GM21526 (cell line): ENCODE results near the gene CMTR1.
"Not testable (repeated sequence)": the region's sequence is repeated elsewhere in the genome, so short reads cannot be mapped to it uniquely, and the experiment has no call there.

Source experiments
- ATAC-seq: cut with Tn5 transposase; IDR thresholded peaks from one replicate; pipeline ENCODE4 v1.9.1; 2021; ENCODE audit warnings: moderate library complexity; ENCODE audit not compliant: unreplicated experiment, low FRiP score

CMTR1 gene

DNA sequence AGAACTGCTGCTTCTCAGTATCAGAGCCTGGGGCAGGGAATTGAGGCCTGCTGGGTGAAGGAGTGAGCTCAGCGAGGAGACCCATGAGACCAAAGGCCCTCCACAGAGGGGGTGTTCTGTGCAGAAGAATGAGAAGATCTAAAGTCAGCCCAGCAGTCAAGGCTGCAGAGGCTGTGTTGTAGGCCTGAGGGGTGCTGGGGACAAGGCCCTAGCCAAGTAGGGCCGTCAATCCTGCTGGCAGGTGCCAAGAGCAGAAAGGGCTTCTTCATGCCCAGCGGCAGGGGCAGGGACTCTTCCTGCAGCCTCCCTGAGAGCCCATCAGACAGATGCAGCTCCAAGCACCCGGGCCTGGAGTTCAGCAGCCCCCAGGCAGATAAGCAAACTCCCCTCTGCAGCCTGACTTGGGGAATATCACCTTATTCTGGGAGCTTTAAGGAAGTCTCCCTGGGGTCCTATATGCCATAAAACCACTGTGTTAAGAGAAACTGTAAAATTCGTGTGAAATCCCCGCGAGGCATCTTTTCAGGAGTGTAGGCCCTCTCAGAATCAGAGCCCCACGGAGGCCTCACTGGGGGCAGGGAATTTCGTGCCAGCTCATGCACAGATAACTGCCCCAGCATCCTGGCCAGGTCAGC, 57.6 kb downstream of the CMTR1 start:
- ATAC-seq, result no peak

DNA sequence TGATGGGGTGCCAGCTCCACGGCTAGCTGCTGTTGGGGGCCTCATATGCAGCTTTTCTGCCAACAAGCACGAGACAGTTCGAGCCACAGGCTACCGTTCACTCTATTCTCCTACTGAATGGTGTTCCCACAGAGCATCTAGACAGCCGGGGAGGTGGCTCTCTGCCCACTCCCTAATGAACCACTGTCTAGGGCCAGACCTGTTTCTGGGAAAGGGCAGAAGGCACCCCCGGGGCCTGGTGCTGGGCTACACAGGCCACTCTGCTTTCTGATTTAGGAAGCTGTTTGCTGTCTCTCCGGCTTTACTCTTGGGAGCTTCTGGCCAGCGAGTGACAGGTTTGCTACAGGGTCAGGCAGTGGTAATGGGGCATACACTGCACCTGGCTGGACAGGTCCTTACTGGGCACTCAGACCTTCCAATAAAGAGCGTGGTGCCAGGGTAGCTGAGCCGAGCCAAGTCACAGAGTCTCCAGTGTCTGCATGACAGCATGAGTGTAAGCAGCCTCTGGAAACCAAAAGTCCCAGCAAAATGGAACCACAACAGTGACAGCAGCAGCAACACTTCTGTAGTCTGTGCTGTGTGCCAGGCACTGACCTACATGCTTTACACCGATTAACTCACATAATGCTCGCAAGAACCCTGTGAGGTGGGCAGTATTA, 58.3 kb downstream of the CMTR1 start:
- ATAC-seq, result no peak

DNA sequence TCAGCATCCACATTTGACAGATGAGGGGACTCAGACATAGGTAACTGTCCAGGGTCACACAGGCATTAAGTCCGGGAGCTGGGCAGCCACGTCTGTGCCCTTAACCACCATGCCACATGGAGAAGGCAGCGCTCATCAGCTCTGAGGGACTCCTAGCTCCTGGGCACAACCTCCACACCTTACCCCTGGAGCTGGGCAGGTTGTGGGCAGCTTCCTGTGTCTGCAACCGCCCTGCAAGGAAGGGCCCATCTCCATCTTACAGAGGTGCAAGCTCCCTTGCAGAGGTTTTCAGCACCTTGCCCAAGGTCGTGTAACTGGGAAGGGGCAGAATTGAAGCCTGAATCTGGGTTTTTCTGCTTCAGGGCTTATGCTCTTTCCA, 58.8 kb downstream of the CMTR1 start:
- ATAC-seq, result no peak

DNA sequence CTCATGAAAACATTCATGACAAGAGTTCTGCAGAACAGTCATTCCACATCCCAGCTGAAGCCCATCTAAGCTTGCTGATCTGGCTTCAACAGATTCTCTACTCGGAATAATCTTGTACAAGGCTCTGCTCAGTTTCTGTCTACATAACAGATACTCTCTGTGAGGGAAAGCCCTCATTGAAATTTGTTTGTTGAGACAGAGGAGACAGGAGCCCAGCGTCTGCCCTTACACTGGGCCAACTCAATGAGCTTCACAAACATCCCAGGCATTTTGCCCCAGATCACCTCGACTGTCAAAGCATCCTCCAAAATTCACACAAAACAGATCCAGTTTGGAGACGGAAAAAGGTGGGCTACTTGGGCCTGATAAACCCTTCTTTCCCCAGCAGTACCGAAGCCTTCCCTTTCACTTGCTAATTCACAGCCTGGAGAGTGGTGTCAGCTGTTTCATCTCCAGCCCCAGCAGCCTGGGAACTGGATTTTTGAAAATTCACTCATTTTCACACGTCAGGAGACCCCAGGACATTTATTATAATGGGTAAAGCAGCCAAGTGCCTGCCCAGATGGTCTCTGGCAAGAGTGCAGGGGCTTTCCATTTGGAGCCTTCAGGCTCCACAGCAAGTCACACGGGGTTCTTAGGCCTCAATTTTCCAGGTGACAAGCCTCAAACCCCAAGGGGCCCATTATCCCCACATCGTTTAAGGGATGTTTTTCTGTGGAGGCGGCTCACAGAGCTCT, 59.4 kb downstream of the CMTR1 start:
- no peak for ATAC-seq

DNA sequence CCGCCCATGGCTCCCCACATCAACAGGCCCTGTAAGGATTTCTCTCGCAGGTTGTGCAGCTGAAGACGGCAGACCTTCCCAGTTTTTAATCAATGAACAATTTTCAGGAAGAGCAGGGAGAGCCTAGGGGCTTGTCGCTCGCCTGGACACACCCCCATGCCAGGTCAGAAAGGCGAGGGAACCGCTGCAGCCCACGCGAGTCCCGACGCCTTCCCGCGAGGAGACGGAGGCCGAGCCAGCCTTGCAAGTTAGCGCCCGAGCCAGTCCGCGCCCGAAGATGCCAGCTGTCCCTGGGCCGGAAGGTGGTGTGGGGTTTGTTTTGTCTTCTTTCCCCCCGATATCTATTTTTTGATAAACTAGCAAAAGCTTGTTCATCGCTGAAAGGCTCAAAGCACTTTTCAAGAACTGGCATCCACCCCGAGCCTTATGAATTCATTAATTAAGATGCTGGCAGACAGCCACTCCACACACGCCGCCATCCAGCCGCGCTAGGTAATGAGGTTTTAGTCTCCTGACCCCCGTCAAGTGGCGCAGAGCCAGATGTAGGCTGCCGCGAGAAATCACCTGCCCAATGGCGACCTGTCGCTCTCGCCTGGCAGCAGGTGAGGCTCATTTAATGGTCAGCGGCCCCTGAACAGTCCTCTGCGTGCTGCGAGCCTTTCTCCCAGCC, 60.1 kb downstream of the CMTR1 start:
- ATAC-seq, result no peak

DNA sequence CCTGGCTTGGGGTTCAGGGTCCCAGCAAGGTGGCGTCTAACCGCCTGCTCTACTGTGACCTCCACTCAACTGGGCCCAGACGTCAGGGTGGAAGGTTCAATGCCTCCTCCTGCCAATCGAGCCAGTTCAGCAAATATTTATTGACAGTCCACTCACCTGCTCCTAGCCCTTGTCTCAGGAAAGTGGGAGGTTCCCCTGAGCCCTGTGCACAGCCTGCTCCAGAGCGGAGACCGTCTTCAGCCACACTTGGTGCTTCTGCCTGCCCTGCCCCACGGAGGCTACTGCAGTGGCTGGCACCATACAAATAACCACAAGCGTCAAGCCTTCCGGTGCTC, 60.6 kb downstream of the CMTR1 start:
- ATAC-seq, result no peak

DNA sequence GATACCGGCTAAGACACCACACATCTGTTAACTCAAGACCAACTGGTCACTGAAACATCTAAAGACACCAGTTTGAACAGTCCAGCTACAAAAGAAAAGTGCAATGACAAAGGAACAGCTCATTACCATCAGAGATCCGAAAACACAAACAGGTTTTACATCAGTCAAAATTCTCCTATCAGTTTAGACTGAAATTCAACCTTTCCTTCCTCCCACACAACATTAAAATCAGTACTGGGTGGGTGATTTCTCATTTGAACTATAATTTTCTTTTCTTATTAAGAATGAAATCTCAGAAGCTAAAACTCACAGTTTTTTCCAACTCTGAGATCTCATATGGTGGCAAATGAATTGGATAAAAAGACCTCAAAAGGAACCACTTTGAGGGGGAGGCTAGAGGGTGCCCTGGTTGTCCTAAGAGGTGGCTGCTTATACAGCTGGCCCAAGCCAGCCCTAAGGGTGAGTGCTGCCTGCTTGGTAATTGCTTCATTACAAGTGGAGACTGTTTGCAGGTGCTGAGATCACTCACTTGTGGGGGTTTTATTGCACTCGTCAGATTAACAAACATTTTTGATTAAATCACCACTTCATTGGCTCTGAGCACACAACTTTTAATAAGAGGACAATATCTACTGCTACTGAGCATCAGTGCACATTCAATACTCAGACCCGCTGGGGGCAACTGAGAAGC, 62.4 kb downstream of the CMTR1 start:
- ATAC-seq, result no peak

GRCh38 chr6:37496951-37497885, 64.2 kb downstream of the CMTR1 start:
- no peak for ATAC-seq

DNA sequence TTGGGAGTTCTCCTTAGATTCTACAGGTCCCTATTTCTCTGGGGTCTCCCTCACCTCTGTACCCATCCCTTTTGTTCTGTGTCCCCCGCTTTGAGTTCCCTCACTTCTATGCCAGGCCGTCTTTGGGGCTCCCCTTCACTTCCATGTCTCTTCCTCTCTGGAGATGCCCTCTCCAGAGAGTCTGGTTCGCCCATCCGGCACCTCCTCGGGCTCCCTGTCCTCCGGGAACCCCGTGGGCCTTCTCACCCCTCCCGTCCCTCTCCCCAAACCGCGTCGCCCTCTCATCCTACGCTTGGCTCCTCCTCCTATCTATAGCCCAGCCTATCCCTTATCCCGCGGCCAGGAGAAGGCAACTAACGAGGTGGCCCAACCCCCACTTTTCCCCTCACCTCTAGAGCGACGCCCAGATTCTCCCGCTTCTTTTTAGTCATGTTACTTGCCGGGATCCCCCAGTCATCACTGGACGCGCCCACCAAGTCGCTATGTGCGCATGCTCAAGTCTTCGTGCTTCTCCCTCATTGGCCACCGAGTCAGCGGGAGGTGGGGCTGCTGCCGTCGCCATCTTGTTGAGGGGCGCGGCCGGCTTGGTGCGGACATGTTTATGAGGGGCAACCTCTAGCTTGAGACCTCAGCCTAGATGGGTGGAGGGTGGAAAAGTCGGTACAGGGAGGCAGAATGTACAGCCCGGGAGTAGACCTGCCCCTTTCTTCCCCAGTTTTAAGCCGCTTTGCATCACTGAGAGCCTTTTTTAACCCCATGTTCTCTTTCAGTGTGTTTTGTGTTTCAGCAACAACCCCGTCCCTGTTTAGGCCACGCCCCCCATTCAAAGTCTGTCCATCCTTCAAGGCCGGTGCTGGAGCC, 66.6 kb downstream of the CMTR1 start, which contains the start of gene CCDC167:
Gene CCDC167, minus strand, starts transcription at position 461 of the 861 bp plus-strand sequence. Its CDS starts 30 bp downstream, at position 431.
- ATAC-seq, result peak; percentile 77

DNA sequence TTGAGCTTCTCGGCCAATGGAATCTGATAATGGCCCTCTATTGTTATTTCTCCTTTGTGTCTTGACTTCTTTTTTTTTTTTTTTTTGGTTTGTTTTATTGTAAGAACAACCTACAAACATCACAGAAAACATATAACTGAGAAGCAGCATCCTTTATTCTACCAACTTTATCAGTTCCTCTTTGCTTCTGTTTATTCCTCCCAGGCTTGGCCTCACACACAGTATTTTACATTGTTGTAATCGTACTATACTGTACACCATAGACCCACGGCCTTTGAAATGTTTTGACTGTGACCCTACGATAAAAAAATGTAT, 67.2 kb downstream of the CMTR1 start:
- no peak for ATAC-seq

DNA sequence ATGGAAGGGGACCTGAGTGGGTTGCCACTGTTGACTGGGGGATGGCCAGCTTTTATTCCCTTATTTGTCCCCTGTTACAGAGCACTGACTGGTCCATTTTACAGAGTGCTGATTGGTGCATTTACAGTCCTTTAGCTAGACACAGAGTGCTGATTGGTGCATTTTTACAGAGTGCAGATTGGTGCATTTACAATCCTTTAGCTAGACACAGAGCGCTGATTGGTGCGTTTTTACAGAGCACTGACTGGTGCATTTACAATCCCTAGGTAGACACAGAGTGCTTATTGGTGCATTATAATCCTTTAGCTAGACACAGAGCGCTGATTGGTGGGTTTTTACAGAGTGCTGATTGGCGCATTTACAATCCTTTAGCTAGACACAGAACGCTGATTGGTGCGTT, 67.9 kb downstream of the CMTR1 start:
- not testable (repeated sequence) for ATAC-seq

DNA sequence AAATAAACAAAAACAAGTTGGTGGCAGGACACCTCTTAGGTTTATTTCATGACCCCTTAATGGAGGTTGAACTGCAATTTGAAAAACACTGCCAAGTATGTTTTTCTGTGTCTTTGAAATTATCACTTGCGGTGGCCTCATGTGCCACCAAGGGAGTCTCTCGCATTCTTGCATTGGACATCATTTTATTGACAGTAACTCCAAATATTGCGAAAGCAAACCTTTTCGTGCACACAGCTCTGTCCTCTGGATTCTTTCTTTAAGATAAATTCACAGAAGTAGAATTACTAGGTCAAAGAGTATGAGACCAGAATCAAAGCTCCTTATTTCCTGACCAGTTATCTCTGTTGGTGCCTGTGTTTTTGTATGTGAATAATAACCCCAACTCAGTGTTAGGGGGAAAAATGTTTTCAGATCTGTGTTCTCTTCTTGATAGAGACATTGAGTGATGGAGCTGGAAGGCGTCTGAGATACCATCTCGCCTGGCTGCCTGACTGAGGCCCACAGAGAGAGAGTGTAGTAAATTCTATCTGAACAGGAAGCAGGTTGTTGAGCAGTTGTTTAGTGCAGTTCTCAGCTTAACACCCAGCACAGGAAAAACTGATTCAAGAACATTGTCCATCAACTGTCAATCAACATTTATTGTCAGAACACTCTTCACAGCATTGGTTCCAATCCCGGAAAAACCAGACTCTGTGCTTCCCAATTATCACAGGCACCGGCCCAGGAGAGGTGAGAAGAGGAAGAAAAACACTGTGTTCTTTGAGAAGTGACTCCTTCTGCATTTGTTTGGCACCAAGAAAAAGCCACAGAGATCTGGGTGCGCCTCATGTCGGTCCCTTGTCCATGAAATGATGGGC, 68.8 kb downstream of the CMTR1 start:
- ATAC-seq, result no peak

DNA sequence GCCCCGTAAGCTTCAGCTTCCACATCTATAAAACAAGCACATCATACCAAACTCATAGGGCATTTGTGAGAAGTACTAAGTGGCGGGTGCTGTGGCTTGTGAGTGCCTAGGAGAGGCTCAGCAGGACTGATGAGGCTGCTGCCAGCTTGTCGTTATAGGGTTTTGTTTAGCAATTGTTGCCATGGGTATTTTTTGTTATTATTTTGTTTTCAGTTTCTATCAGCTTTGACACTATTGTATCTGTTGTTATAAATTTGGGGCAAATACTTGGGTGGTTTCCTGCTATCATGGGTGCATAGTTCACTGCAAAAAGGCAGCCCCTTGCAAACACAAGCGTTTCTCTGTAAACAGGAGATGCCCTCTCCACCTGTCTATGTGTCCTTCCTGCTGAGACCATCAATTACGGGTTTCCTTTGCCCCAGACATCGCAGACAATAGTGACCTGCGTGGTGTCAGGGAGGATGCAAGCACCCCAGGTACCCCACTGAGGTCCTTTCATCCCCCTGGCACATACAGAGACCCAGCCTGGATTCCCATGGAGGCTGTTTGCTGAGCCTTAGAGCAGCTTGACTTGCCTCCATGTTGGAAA, 69.8 kb downstream of the CMTR1 start:
- ATAC-seq, result no peak

- no peak for ATAC-seq
These were observed 70.4 kb downstream of the CMTR1 start for GRCh38 chr6:37503309-37503965.

GRCh38 chr6:37504024-37504423, 71.0 kb downstream of the CMTR1 start:
- no peak for ATAC-seq

GRCh38 chr6:37506479-37506878, 73.5 kb downstream of the CMTR1 start:
- no peak for ATAC-seq

DNA sequence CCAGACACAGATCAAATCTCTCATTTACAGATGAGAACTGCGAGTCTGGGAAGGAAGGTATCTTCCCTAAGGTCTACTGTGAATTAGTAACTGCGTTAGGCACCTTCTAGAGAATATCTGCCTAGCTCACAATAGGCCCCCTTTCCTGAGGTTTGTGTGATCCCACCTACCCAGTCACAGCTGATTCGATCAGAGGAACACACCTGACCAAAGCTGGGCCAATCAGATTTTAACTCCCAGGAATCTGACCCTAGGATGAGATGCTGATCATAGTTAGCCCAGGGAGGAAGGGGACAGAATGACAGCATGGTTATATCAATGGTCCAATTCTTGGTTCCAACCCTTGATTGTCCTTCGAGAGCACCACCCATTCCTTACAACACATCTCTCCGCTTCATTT, 74.1 kb downstream of the CMTR1 start:
- ATAC-seq, result no peak
